Prostate gland (tissue), 2 donors: ENCODE measurements around the gene CDYL. TPM values are rescaled to one million over a fixed set of nuclear protein-coding genes. Genes with fewer than 3 reads are reported as not detected.

Experiments
- DNase-seq: peaks from one replicate; pipeline ENCODE4 v3.0.0-alpha.2; 2019; ENCODE audit warnings: low spot score
- H3K27ac ChIP-seq, 2 donors: fragments of 200-600 bp; sonication (generic); 2 replicates each; pipeline ENCODE4 v1.5.1; 2017 to 2019
- H3K27me3 ChIP-seq: fragments of 200-600 bp; sonication (generic); replicated peaks from 2 replicates; pipeline ENCODE4 v1.5.1; 2019; ENCODE audit not compliant: insufficient read depth
- H3K36me3 ChIP-seq, 2 donors: fragments of 200-600 bp; sonication (generic); 1 replicate in 1 of 2; 2 replicates in 1 of 2; pipeline versions ENCODE4 v1.5.1 to v1.8.1; 2017 to 2019
- H3K4me1 ChIP-seq: fragments of 200-600 bp; sonication (generic); replicated peaks from 2 replicates; pipeline ENCODE4 v1.5.1; 2019
- H3K4me3 ChIP-seq, 2 donors: fragments of 200-600 bp; sonication (generic); 2 replicates each; pipeline ENCODE4 v1.5.1; 2017 to 2019
- H3K9me3 ChIP-seq: fragments of 200-600 bp; sonication (generic); 2 replicates; pipeline ENCODE4 v1.5.1; 2017
- CTCF ChIP-seq, 4 experiments: fragments of 200-600 bp in 2 of 4; fragments of 450-650 bp in 2 of 4; sonication (generic) in 2 of 4; IDR thresholded peaks; 1 replicate in 3 of 4; 2 replicates in 1 of 4; pipeline ENCODE4 v1.5.1; 2016 to 2019; ENCODE audit warnings: antibody characterized with exemption in 4 of 4, mild to moderate bottlenecking in 2 of 4, moderate library complexity in 2 of 4
- POLR2A ChIP-seq: fragments of 450-650 bp; IDR thresholded peaks from one replicate; pipeline ENCODE4 v1.6.1; 2016; ENCODE audit warnings: antibody characterized with exemption, mild to moderate bottlenecking
- POLR2AphosphoS5 ChIP-seq: sonication (generic); formaldehyde crosslinking; IDR thresholded peaks from one replicate; pipeline ENCODE4 v1.6.1; 2017; ENCODE audit warnings: antibody characterized with exemption
- WGBS: methylation state at CpG from one replicate; pipeline ENCODE4 v1.1.5; 2018; 5-methylcytosine and 5-hydroxymethylcytosine counted together
- intact Hi-C: fragments of 100-400 bp; cut with DNase I; formaldehyde crosslinking; loops from one replicate; pipeline ENCODE4 v1.14.2; 2022
- total RNA-seq, 2 donors: library from RNA; depleted of rRNA; stranded (reverse); fragments of >200 nt; gene quantifications; one replicate each; pipeline ENCODE4 v1.1.0, GENCODE V29; 2016

CDYL gene
- total RNA-seq, 2 donors from 2014 or later: 28.1 to 54.5 TPM

- no peak for TF ChIP-seq POLR2A
- no peak for TF ChIP-seq POLR2AphosphoS5
- TF ChIP-seq CTCF (IDR thresholded peaks at IDR 0.05): no peak
- Histone ChIP-seq H3K4me1 (peaks cover 7% of the 10 kb centered on the region), H3K27me3 (no peaks in the 10 kb centered on the region), H3K36me3 (no peaks in the 10 kb centered on the region), H3K9me3 (no peaks in the 10 kb centered on the region), H3K4me3 (no peak overlapping the region), H3K27ac (no peak overlapping the region)
- 92% methylated on average over 9 of the region's 9 CpGs for WGBS
- intact Hi-C loops: no loop called here
- DNase-seq: no peak
Measured at GRCh38 chr6:4903121-4903520, 126.9 kb downstream of the CDYL start.

- Histone ChIP-seq H3K9me3 (no peaks in the 10 kb centered on the region), H3K27me3 (no peaks in the 10 kb centered on the region), H3K4me1 (peaks cover 7% of the 10 kb centered on the region), H3K36me3 (no peaks in the 10 kb centered on the region), H3K4me3 (no peak overlapping the region), H3K27ac (no peak overlapping the region)
- intact Hi-C loops: no loop called here
- no peak for TF ChIP-seq POLR2A
- no peak for TF ChIP-seq POLR2AphosphoS5
- no peak for TF ChIP-seq CTCF (IDR thresholded peaks at IDR 0.05)
- WGBS: 66% methylated on average over 12 of the region's 12 CpGs
- no peak for DNase-seq
Measured at GRCh38 chr6:4903751-4904370, 127.7 kb downstream of the CDYL start.

- Histone ChIP-seq H3K36me3 (no peaks in the 10 kb centered on the region), H3K27ac (no peak overlapping the region), H3K4me1 (peaks cover 7% of the 10 kb centered on the region), H3K4me3 (no peak overlapping the region), H3K27me3 (no peaks in the 10 kb centered on the region), H3K9me3 (no peaks in the 10 kb centered on the region)
- 57% methylated on average over 12 of the region's 12 CpGs for WGBS
- DNase-seq: no peak
- intact Hi-C loops: no loop called here
- TF ChIP-seq POLR2AphosphoS5 (peak; percentile 28), CTCF (IDR thresholded peaks at IDR 0.05) (no peak)
Measured at GRCh38 chr6:4904461-4905025, 128.3 kb downstream of the CDYL start.

- WGBS: 71% methylated on average over 3 of the region's 3 CpGs
- Histone ChIP-seq H3K36me3 (no peaks in the 10 kb centered on the region), H3K27me3 (no peaks in the 10 kb centered on the region), H3K27ac (no peak overlapping the region), H3K4me3 (no peak overlapping the region), H3K9me3 (no peaks in the 10 kb centered on the region), H3K4me1 (peaks cover 7% of the 10 kb centered on the region)
- TF ChIP-seq POLR2A: no peak
- TF ChIP-seq POLR2AphosphoS5: no peak
- TF ChIP-seq CTCF (IDR thresholded peaks at IDR 0.05): no peak
- no peak for DNase-seq
- intact Hi-C loops: no loop called here
Measured at GRCh38 chr6:4905826-4906225, 129.6 kb downstream of the CDYL start.
